GOT3 (cell line): ENCODE data around the gene TRPM4.
"Not testable (repeated sequence)": the region's sequence is repeated elsewhere in the genome, so short reads cannot be mapped to it uniquely, and the experiment has no call there.

Source experiments
- DNase-seq: peaks from one replicate; lab custom pipeline; 2025; ENCODE audit warnings: mixed read lengths; lab: John Stamatoyannopoulos, UW

Gene TRPM4

GRCh38 chr19:49157445-49158224 lies at the start of gene TRPM4:
Gene TRPM4 (plus strand): TSS chr19:49157792. CDS start chr19:49157867, 75 bp downstream.
- no peak for DNase-seq

- no peak for DNase-seq
Measured at GRCh38 chr19:49109051-49109450, 48.5 kb upstream of the TRPM4 start.

DNA sequence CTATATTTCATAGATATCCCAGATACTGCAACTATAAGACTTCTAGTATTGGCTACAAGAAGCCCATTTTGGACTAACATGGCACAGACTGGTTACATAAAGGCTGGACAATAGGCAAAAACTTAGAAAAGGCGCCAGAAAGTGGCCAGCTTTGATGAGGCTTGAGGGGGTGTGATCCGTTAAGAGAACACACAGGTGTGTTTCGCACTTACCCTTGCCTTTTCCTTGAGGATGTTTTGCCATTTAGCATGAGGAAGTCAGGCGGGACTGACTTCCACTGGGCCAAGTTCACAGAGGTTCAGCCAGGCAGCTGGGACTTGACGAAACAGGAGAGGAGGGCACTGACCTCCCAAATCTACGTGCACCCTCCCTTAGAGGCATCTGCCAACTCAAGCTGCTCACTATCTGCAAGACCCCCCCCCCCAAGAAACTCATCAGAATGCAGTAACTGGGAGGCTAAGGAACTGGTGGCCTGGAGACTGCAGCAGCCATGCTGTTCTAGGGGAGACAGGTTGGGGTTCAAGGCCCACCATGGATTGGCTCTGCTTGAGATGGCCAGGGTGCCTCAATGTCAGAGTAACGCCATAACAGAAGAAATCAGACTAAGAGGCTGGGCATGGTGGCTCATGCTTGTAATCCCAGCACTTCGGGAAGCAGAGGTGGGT lies 47.9 kb upstream of the TRPM4 start:
- DNase-seq: no peak

GRCh38 chr19:49110567-49110966 lies 47.0 kb upstream of the TRPM4 start:
- no peak for DNase-seq

DNA sequence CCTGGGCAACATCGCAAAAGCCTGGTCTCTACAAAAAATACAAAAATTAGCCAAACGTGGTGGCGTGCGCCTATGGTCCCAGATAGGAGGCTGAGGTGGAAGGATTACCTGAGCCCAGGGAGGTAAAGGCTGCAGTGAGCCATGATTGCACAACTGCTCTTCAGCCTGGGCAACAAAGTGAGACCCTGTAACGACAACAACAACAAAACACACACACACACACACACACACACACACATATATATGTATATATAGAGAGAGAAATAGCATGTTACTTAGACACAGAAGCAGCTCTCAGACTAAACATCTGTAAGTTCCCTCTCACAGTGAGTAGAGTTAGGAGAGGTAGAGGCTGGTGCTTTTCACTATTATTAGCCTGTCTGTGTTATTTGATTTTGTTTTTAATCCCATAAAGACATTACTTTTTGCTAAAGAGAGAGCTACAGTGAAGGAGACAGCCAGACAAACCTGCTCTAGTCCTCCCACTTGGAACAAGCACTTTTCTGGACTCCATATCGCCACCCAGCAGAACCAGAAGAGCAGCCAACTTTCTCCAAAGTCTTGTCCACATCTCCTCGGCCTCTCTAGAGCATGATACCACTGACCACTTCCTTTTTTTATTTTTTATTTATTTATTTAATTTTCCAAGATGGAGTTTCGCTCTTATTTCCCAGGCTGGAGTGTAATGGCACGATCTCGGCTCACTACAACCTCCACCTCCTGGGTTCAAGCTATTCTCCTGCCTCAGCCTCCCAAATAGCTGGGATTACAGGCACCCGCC lies 46.2 kb upstream of the TRPM4 start:
- DNase-seq: no peak

GRCh38 chr19:49113762-49114629 lies 43.6 kb upstream of the TRPM4 start, which contains the start of gene LIN7B:
Gene LIN7B (plus strand): TSS chr19:49114370. CDS start chr19:49114405, 35 bp downstream.
- peak; percentile 26 for DNase-seq

GRCh38 chr19:49114630-49115363 lies 42.8 kb upstream of the TRPM4 start:
- DNase-seq: no peak

GRCh38 chr19:49116544-49116943 lies 41.0 kb upstream of the TRPM4 start:
- no peak for DNase-seq

DNA sequence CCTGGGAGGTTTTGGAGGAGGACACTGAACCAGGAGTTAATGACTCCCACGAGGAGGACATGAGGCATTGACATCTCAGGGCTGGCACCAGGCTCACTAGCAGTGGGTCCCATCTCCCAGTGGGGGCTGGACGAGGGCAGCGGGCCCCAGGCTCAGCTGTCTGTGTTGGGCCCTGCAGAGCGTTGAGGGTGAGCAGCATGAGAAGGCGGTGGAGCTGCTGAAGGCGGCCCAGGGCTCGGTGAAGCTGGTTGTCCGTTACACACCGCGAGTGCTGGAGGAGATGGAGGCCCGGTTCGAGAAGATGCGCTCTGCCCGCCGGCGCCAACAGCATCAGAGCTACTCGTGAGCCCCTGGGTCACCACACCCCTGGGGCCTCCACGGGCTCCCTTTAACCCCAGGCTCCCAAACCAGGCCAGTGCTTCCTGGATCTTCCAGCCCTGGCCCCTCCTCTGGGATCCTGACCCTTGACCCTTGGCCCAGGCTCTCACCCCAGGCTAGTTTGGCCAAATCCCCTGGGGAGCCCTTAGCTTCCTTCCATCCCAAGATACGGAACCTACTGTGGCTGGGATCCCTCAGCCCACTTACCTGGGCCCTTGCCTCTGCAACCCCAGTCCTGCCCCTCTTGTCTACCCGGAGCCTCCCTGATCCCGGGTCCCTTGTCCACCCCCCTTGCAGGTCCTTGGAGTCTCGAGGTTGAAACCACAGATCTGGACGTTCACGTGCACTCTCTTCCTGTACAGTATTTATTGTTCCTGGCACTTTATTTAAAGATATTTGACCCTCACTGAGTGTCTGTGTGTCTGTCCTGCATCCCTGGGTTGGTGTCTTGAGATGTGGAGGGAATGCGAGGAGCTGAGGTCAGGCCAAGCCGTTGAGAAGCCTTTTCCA lies 39.7 kb upstream of the TRPM4 start:
- DNase-seq: no peak

DNA sequence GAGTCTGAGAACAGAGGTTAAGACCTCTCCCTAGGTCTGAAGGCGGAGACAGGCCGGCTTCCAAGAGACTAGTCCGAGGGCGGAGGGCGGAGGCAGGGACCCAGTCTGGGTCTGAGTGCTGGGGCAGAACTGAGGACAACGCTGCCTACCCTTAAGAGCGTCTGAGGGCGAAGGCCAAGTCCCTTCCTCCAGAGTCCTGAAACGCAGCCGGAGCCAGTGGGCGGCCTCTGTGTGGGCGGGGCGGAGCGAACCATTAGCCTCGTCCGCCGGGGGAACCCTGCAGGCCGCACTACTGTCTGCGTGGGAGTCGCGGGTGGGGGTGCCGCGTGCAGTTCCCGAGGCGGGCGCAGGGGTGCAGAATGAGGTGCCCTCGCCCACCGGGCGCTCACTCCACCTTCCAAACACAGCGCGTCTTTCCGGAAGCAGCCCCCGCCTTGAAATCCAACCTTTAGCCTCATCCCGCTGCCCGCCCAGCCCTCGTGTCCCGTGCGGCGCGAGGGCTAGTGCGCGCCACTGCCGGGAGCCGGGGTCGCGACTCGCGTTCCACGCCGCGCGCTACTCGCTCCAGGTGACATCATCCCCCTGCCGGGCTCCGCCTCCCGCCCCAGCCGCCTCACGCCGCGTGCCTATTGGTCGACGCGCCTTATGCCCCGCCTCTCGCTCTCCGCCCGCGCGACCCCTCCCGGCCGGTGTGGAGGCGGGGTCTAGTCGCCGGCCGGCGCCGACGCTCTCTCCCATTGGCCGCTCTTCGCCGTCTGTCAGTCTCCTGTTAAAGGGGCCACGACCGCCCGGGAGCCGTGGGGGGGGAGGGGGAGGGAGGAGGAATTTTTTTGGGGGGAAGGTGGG lies 38.8 kb upstream of the TRPM4 start, which contains the start of gene C19orf73:
Gene C19orf73 (minus strand): TSS at position 579 of the 846 bp plus-strand sequence. CDS start 121 bp downstream, at position 458.
- peak; percentile 83 for DNase-seq

DNA sequence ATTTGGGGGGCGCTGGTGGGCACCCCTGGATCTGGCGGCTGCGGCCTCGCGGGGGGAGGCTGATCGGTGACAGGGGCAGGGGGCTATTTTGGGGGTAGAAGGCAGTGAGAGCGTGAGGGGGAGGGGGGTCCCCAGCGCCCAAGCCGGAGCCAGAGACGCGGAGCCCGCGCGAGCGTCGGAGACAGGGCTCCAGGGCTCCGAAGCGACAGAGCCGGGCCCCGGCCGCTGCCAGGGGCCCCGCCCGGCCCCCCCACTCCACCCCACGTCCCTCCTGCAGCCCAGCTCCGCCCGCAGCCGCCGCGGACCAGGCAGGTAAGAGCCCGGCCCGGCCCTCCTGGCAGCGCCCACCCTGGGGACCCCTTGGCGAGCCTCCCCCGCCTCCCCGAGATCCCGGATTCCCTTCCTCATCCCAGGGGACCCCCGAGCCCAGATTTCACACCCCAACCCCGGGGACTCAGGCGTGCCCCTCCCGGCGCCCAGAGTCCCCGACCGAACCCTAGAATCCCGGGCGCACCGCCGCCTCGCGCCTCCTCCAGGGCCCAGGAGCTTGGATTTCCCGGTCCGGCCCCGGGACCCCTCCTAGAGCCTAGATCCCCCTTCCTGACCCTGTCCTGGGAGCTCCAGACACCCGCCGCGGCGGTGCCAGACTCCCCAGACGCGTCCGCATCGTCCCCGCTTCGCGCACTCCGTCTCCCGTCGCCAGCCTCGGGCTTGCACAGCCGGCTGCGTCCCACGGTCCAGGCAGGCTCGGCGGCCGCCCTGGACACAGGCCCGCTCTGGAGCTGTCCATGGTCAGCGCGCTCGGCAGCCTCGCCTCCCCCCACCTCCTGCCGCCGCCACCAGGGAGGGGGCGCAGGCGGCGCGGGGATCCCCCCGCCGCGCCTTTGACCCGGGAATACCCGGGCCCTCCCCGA lies 37.9 kb upstream of the TRPM4 start, which contains the start of gene PPFIA3:
Gene PPFIA3 (plus strand): TSS at position 134 of the 914 bp plus-strand sequence. CDS start 8,330 bp downstream, outside the sequence.
- no peak for DNase-seq

DNA sequence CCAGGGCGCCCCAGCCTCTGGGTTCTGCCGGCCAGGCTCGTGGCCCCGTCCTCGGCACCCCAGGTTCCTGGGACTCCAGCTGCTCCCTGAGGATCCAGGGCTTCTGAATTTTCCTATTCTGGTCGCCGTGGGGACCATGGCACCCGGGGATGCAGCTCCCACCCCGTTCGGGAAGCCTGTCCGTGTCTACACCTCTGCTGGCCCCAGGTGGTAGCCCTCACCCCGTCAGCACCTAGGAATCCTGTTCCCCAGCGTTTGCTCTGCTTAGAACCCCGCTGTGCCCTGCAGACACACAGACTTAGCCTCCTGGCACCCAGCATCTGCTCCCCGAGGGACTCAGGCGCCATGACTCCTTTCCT lies 37.3 kb upstream of the TRPM4 start:
- no peak for DNase-seq

GRCh38 chr19:49120868-49121267 lies 36.7 kb upstream of the TRPM4 start:
- no peak for DNase-seq

DNA sequence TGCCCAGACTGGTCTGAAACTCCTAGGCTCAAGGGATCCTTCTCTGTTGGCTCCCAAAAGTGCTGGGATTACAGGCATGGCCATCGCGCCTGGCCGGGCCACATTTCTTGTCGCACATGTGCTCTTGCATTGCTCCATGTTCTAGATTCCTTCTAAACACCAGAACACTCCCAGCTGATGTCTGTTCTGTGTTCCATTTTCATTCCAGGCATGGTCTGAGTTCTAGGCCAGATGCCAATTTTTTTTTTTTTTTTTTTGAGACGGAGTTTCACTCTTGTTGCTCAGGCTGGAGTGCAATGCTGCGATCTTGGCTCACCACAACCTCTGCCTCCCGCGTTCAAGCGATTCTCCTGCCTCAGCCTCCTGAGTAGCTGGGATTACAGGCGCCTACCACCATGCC lies 35.8 kb upstream of the TRPM4 start:
- not testable (repeated sequence) for DNase-seq

GRCh38 chr19:49123285-49123684 lies 34.3 kb upstream of the TRPM4 start:
- DNase-seq: not testable (repeated sequence)

DNA sequence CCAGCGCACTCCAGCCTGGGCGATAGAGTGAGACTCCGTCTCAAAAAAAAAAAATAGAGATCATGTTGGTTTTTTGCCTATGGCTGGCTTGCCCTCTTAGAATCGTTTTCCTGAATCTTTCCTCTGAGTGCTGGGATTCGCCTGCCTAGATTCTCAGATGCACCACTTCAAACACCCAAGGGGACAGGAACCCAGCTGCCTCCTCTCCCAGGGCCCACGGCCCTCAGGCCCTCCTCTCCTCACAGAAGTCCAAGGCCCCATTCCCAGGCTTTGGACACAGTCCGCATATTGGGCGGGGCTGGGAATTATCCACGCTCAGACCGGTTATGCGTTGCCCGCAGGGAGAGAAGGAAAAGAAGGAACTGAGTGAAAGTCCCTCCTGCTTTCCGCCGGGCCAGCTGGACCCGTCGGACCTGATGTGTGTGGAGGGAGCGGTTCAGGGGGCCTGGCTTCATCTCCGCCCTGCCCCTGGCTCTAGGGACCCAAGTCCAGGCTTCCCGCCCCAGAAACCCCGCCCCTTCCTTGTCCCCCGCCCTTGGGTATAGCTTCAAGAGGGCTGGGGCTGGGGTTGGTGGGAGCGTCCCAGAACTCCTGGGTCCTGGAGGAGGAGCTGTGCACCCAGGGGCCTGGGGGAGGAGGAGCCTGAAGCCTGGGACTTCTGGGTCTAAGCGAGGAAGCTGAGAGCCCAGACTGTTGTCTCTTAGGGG lies 32.4 kb upstream of the TRPM4 start:
- no peak for DNase-seq

DNA sequence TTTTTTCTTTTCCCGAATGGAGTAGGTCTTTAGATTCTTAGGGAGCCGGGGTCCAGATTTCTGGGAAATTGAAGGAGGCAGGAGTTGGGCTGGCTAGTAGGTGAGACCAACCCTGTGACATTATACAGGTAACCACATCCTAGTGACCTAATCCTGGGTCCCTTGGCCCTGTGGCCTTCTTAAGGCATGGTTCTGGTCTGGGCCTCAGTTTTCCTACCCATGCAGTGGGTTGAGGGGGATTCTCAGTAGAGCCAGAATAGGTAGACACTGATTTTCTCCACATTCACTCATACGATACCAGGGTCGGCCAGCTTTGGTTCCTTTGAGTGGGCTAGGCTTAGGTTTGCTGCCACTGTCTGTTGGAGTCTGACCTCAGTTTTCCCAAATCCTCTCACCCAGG lies 31.0 kb upstream of the TRPM4 start:
- no peak for DNase-seq
